ENCODE results near the gene CXCL8. TPM values are rescaled to one million over a fixed set of nuclear protein-coding genes. Genes with fewer than 3 reads are reported as not detected.

The CXCL8 gene
- total RNA-seq, 1 donor from 2014 or later = 0.49 TPM

- intact Hi-C loops (cut with DNase I) = no loop called here
- H3K4me3 ChIP-seq = no peak overlapping the region
- no peaks in the 10 kb centered on the region for H3K36me3 ChIP-seq
- H3K27ac ChIP-seq = peak overlapping the region; percentile 3
- no peaks in the 10 kb centered on the region for H3K27me3 ChIP-seq
- no peak for DNase-seq (ENCODE audit: extremely low spot score in 2 of 2)
- H3K9me3 ChIP-seq = no peaks in the 10 kb centered on the region
- TF ChIP-seq CTCF (IDR thresholded peaks at IDR 0.05) = no peak
- no peak for TF ChIP-seq POLR2AphosphoS5 (IDR thresholded peaks at IDR 0.05; ENCODE audit: insufficient read depth in 1 of 2, low read depth in 1 of 2)
- no peak for TF ChIP-seq POLR2A (IDR thresholded peaks at IDR 0.05)
- H3K4me1 ChIP-seq = peaks cover 37% of the 10 kb centered on the region
Measured at GRCh38 chr4:73705056-73705432, 35.3 kb upstream of the CXCL8 start.

- Histone ChIP-seq H3K9me3 (no peaks in the 10 kb centered on the region), H3K27me3 (no peaks in the 10 kb centered on the region), H3K4me1 (peaks cover 37% of the 10 kb centered on the region), H3K36me3 (no peaks in the 10 kb centered on the region), H3K4me3 (no peak overlapping the region), H3K27ac (no peak overlapping the region)
- intact Hi-C loops (cut with DNase I) = no loop called here
- TF ChIP-seq POLR2AphosphoS5 (IDR thresholded peaks at IDR 0.05; ENCODE audit: insufficient read depth in 1 of 2, low read depth in 1 of 2) (no peak), CTCF (IDR thresholded peaks at IDR 0.05) (no peak), POLR2A (IDR thresholded peaks at IDR 0.05) (no peak)
- DNase-seq (ENCODE audit: extremely low spot score in 2 of 2) = no peak
Measured at GRCh38 chr4:73705721-73706120, 34.6 kb upstream of the CXCL8 start.

GRCh38 chr4:73706811-73707210 lies 33.6 kb upstream of the CXCL8 start:
- intact Hi-C loops (cut with DNase I) = no loop called here
- no peaks in the 10 kb centered on the region for H3K36me3 ChIP-seq
- no peaks in the 10 kb centered on the region for H3K9me3 ChIP-seq
- TF ChIP-seq CTCF (IDR thresholded peaks at IDR 0.05) (no peak), POLR2AphosphoS5 (IDR thresholded peaks at IDR 0.05; ENCODE audit: insufficient read depth in 1 of 2, low read depth in 1 of 2) (no peak), POLR2A (IDR thresholded peaks at IDR 0.05) (no peak)
- H3K4me1 ChIP-seq = peaks cover 37% of the 10 kb centered on the region
- H3K27me3 ChIP-seq = no peaks in the 10 kb centered on the region
- no peak overlapping the region for H3K27ac ChIP-seq
- DNase-seq (ENCODE audit: extremely low spot score in 2 of 2) = no peak
- H3K4me3 ChIP-seq = no peak overlapping the region

GRCh38 chr4:73707269-73707875 lies 33.0 kb upstream of the CXCL8 start:
- Histone ChIP-seq H3K4me3 (no peak overlapping the region), H3K36me3 (no peaks in the 10 kb centered on the region), H3K9me3 (no peaks in the 10 kb centered on the region), H3K27ac (no peak overlapping the region), H3K4me1 (peaks cover 37% of the 10 kb centered on the region), H3K27me3 (no peaks in the 10 kb centered on the region)
- intact Hi-C loops (cut with DNase I) = no loop called here
- no peak for DNase-seq (ENCODE audit: extremely low spot score in 2 of 2)
- TF ChIP-seq POLR2A (IDR thresholded peaks at IDR 0.05) (no peak), POLR2AphosphoS5 (IDR thresholded peaks at IDR 0.05; ENCODE audit: insufficient read depth in 1 of 2, low read depth in 1 of 2) (no peak), CTCF (IDR thresholded peaks at IDR 0.05) (no peak)

GRCh38 chr4:73707918-73708577 lies 32.3 kb upstream of the CXCL8 start:
- Histone ChIP-seq H3K27me3 (no peaks in the 10 kb centered on the region), H3K4me3 (no peak overlapping the region), H3K27ac (peak overlapping the region; percentile 14), H3K4me1 (peaks cover 37% of the 10 kb centered on the region), H3K9me3 (no peaks in the 10 kb centered on the region), H3K36me3 (no peaks in the 10 kb centered on the region)
- no peak for TF ChIP-seq POLR2A (IDR thresholded peaks at IDR 0.05)
- TF ChIP-seq POLR2AphosphoS5 (IDR thresholded peaks at IDR 0.05; ENCODE audit: insufficient read depth in 1 of 2, low read depth in 1 of 2) = peak in 1 of 2 donors; percentile 82
- TF ChIP-seq CTCF (IDR thresholded peaks at IDR 0.05) = no peak
- no peak for DNase-seq (ENCODE audit: extremely low spot score in 2 of 2)
- intact Hi-C loops (cut with DNase I) = no loop called here
